GM03348 (cell line): ENCODE measurements around the gene CEP170B.
A peak's percentile ranks its signal among the peaks of the same experiment; 100 is the strongest.
"Not testable (repeated sequence)": the region's sequence is repeated elsewhere in the genome, so short reads cannot be mapped to it uniquely, and the experiment has no call there.

ENCODE experiments used
- DNase-seq: peaks from one replicate; pipeline ENCODE4 v3.0.0; 2012; ENCODE audit warnings: low spot score

The CEP170B gene

DNA sequence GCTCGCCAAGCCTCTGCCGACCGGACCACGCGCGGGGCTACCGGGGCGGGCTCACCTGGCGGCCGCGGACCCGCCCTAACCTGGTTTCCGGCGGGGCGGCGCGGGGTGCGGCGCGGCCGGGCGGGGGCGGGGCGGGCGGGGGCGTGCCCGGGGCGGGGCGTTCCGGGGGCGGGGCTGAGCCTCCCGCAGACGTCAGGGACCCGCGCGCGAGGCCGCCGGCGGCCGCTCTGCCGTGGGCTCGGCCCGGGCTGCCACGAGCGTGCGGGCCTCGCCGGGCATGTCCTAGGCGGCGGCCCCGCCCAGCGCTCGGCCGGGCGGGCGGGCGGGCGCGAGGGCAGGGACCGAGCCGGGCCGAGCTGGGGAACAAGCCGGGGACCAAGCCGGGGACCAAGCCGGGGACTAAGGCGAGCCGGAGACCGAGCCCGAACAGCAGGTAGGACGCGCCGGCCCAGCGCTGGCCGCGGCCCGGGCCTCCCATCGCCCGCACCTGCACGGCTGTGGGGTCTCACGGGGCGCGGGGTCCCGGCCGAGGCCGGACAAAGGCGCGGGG lies at the start of gene CEP170B:
Gene CEP170B (plus strand): TSS at position 188 of the 550 bp plus-strand sequence. CDS start 3,183 bp downstream, outside the sequence.
- DNase-seq, result peak; percentile 97

DNA sequence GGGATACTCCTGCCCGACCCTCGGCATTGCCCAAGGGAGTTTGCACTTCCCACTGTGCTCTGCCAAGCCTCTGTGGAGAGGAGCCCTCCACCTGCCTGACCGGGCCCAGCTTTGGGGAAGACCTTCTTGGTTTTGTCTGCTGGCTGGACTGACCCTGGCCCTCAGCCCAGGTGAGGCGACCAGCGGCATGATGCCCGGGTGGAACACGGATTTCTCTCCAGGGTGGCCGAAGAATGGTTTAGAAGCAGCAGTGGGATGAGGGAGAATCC lies 48.5 kb upstream of the CEP170B start:
- DNase-seq, result peak; percentile 16

DNA sequence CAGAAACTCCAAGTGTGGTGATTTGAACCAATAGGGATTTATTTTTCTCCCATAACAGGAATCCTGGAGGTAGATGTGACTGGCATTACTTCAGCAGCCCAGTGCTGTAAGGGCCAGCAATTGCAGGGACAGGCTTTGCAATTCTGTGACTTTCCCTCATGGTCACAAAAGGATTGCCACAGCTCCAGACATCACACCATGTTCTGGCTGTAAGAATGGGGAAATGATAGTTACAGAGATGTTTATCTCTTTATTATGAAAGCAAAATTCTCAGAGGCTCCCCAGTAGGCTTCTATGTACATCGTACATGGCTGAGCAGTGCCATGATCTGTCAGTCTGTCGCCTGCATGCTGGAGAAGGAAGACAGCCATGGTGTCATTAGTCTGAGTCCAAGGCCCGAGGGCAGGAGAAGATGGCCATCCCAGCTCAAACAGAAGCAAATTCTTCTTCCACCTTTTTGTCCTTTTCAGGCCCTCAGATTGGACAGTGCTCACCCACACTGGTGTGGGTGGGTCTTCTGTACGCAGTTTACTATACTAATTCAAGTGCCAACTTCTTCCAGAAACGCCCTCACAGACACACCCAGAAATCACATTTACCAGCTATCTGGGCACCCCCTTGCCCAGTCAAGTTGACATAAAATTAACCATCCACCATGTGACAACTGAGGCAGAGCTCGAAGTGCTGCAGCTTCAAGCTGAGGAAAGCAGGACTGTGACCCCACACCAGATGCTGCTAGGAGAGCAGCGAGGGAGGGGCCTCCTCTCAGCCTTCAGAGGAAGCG lies 46.9 kb upstream of the CEP170B start:
- DNase-seq, result no peak

DNA sequence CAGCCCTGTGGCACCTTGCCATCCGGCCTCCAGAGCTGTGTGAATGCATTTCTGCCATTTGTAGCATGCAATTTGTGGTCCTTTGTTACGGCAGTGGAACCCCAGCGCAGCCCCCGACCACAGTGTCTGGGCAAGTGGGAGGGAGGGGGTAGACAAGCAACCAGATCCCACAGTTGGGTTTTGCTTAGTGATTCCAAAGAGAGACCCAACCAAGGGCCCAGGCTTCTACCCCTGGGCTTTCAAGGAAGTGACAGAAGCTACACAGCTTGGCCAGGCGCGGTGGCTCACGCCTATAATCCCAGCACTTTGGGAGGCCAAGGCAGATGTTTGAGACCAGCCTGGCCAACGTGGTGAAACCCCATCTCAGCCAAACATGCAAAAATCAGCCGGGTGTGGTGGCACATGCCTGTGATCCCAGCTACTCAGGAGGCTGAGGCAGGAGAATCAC lies 46.3 kb upstream of the CEP170B start:
- DNase-seq, result no peak

DNA sequence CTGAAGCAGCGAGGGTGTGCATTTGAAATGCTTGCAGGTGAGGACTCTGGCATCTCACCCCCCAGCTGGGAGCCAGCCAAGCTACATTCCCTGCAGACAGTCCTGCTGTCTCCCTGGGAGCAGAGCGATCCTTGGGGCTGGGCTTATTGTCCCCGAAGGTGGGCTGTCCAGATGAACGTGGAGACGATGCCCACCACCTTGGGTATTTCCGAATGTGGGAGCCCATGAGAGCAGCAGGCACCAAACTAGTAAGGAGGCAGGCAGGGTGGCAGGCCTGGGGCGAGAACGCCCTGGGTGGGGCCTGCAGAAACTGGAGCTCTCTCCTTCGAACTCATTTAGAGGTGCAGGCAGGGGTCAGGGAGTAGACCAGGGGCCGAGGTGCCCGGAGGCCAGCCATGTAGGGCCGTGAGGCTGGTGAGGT lies 45.7 kb upstream of the CEP170B start:
- no peak for DNase-seq

DNA sequence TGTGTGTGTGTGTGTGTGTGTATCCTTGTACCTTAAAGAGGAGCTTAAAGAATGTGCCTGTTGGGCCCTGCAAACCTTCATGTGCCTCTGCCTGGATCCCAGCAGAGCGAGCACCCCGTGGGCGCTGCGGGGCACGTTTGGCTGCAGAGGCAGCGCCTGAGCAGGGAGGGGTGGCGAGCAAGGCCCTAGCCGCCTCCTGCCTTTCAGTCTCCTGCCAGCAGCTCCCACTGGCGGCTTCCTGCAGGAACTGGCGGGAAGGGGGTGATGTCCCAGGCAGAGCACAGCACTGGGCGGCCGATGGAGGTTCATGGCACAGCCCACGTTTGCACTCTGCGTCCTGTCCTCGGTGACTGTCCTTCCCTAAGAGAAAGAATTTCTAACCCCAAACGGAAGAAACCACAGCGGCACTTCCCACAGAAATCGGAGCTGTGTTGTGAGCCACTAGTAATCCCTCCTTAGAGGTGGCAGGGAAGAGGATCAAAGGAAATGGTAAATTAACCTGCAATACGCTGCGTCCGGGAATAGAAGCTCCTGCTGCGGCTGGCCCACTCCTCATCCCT lies 44.3 kb upstream of the CEP170B start:
- DNase-seq, result peak; percentile 70

DNA sequence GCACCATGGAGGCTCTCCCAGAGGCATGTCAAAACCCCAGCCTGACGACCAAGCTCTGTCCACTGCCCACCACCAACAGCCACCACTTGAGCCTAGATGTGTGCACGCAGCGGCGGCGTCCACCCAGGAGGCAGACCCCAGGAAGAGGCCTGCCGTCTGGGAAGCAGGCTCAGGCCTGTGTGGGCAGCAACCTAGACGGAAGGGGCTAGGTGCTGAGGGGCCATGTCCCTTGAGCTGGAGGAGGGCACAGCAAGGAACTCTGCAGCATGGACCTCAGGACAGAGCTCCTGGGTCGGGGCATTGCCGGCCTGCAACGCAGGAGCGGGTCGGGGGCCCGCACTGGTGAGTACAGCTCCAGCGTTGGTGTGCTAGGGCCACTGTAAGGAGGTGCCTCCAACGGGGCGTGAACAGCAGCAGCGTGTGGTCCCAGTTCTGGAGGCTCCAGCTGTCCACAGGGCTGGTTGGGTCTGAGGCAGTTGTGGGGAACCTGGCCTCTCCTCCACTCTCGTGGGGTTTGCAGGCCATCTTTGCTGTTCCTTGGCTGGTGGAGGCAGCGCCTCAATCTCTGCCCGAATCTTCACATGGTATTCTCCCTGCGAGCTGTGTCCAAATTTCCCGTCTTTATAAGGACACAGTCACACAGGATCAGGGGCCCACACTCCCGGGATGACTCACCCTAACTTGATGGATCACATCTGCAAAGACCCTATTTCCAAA lies 43.7 kb upstream of the CEP170B start:
- DNase-seq, result no peak

DNA sequence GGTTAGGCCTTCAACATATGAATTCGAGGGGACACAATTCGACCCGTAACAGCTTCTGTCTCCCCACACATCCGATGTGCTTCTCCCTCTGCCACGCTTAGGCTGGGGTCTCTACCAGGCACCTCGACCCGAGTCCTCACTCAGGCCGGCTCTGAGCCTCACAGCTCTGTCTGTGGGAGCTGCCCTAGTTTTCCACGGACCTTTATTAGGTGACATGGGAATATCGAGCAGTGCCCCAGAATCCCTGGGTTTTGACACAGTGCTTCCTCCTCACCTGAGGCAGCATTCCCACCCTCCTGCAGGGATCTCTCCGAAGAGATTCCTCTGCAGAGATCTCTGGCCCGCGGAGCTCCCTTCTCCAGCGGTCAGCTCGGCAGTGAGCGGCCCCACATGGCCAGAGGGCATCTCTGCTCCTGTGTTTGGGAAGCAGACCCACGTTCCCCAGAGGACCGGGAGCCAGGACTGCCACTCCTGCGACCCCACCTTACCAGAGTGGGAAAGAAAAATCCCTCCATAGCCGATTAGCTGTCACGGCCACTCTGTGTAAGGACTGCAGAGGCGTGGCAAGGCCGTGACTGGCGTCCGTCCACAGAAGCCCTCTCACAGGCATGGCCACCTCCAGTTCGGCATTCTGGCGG lies 43.0 kb upstream of the CEP170B start:
- DNase-seq, result no peak

DNA sequence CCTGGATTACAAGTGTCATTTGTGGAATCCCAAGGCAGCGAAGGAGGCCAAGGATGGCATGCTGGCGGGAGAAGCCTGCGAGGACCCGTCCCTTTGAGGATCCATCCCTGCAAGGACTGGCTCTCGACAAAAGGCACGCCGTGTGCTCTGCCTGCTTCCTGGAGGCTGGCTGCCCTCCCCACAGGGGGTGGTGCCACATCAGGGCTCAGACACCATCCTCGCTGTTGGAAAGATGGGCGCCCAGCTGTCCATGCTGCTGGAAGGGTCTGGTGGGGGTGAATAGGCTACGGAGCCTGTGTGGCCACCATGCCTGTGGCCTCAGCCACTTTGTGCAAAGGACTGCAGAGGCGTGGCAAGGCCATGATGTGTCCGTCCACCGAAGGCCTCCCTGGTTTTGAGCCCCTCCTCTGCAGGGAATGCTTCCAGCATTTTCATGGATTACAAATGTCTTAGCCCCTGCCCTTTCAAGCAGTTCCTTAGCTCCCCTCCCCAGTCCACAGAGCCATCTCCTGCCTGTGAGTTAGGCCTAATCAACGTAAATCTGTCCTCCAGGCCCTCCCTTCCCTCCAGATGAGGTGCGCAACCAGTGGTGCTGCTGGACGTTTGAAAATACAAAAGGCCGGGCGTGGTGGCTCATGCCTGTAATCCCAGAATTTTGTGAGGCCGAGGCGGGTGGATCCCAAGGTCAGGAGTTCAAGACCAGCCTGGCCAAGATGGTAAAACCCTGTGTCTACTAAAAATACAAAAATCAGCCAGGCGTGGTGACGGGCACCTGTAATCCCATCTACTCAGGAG lies 42.0 kb upstream of the CEP170B start:
- DNase-seq, result no peak

DNA sequence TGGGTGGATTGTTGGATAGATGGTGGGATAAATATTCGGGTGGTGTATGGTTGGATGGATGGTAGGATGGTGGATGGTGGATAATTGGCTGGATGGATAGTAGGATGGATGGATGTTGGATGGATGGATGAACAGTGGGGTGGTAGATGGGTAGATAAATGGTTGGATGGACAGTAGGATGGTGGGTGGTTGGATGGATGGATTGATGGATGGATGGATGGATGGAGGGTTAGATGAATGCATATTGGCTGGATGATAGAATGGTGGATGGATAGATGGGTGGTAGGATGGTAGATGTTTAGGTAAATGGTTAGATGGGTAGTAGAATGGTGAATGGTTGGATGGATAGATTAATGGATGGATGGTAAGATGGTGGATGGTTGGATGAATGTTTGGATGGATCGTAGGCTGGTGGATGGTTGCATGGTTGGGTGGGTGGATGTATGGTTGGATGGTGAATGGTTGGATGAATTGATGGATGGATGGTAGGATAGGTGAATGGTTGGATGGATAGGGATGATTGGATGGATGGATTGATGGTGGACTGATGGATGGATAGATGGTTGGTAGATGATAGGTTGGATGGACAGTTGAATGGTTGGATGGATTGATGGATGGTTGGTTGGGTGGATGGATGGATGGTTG lies 40.6 kb upstream of the CEP170B start:
- DNase-seq, result no peak

DNA sequence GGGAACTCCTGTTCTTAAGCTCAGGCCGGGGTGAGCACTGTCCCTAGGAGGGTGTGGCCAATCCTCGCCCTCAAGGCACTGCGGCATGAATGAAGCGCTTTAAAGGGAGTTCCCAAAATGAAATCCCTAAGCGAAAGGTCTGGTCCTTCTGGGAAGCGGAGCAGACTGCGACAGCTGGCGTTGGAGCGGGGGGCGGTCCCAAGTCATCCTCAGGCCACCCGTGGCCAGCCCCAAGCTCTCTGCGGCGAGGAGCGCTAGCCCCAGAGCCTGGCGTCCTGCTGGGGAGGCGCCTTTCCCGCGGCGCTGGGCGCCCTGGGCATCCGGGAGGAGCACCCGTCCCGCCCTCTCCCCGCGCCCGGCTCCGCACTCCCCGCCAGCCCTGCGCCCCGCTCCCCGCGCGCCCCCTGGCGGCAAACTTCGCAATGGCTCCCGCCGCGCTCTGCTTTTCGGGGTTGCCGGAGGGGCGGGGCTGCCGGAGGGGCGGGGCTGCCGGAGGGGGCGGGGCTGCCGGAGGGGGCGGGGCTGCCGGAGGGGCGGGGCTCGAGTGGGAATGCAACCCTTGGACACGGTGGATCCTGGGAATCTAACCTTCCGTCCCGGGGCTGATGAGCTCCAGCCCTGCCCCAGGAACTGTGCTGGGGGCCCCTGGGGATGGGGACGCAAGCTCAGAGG lies 38.7 kb upstream of the CEP170B start:
- DNase-seq, result peak; percentile 96

DNA sequence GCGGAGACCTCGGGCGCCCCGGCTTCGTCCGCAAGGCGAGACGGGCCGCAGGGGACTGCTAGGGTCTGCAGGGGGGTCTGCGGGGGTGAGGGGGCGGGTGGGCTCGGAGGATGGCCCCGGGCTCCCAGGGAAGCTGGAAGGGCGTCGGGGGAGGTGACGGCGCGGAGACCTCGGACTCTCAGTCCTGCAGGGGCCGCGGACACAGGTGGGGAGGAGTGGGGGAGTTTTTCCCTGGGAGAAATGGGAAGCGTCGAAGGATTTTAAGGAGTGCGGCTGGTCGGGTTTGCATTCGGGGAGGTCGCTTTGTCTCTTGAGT lies 38.2 kb upstream of the CEP170B start:
- DNase-seq, result peak; percentile 12

DNA sequence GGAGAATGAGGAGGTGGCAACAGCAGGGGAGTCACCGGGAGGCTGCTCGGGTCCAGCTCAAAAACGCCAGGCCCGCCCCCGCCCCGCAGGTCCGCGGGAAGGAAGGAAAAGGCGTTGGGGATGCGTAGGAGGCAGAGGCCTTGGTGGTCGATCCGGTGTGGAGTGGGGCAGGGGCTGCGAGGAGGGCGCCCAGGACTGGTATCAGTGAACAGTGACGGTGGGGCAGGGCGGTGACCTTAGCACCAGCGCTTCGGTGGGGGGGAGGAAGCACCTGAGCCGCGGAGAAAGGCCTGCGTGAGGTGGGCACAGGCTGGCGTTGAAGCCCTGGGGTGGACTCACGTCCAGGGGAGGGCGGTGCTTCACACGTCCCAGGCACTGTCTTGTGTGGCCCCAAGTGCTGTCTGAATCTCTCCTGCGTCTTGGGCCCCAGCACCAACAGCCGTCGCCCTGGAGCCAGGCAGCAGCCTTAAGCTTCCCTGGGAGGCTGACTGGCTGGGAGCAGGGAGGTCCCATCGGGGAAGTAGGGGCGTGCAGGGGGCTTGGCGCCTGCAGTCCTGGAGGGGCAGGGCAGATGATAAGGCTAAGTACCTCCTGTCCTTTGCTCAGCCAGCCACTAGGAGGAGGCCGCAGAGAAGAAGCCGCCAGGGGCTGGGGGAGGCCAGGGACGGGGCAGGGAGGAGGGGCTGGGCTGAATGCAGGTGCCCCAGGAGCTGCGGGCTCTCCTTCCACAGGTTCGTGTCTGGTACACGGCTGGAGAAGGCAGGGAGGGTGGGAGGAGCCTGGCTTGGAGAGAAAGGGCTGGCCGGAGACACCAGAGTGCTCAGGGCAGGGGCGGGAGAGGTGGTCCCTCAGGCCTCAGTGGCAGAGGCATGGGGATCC lies 37.7 kb upstream of the CEP170B start:
- peak; percentile 77 for DNase-seq

DNA sequence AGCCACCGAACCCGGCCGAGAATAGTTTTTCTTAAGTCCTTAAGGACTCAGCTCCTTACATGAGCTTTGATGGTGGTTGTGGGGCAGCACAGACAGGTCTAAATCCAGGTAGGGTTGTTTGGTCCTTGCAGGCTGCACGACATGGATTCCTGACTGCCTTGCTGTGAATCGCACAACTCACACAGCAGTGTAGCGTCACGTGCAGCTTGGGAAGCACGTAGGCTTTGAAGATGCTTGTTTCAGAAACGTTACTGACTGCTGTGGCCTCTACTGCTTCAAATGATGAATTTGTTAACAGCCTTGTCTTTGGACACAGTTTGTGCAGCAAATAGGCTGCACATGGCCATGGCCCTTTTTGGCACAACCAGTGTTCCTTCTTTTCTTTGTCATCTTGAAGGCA lies 34.3 kb upstream of the CEP170B start:
- DNase-seq, result no peak

DNA sequence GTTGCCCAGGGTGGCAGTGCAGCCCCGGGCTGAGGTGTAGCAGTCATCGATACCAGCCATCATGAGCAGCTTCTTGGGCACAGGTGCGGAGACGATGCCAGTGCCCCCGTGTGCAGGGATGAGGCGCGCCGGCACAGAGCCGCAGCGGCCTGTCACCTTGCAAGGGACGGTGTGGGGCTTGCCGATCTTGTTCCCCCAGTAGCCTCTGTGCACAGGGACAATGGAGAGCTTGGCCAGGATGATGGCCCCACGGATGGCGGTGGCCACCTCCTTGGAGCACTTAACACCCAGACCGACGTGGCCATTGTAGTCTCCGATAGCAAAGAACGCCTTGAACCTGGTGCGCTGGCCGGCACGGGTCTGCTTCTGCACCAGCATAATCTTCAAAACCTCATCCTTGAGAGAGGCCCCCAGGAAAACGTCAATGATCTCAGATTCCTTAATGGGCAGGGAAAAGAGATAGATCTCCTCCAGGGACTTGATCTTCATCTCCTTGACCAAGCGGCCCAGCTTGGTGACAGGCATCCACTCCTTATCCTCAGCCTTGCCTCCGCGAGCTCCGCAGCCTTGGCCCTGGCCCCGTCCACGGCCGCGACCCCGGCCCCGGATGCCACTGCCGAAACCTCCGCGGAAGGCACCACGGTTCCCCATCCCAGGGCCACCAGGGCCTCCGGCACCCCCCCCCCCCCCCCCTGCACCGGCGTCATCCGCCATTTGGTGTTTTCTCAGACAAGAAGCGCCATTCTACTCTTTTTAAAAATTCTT lies 28.7 kb upstream of the CEP170B start:
- DNase-seq, result not testable (repeated sequence)

DNA sequence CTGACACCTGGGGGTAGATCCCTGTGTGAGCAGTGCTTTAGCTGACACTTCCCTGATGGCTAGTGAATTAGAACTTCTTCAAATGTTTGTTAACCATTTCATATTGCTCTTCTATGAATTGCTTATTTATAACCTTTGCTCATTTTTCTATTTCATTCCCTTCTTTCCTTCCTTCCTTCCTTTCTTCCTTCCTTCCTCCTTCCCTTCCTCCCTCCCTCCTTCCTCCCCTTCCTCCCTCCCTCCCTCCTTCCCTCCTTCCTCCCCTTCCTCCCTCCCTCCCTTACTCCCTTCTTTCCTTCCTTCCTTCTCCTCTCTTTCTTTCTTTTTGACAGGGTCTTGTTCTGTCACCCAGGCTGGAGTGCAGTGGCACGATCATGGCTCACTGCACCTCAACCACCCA lies 23.3 kb upstream of the CEP170B start:
- no peak for DNase-seq

DNA sequence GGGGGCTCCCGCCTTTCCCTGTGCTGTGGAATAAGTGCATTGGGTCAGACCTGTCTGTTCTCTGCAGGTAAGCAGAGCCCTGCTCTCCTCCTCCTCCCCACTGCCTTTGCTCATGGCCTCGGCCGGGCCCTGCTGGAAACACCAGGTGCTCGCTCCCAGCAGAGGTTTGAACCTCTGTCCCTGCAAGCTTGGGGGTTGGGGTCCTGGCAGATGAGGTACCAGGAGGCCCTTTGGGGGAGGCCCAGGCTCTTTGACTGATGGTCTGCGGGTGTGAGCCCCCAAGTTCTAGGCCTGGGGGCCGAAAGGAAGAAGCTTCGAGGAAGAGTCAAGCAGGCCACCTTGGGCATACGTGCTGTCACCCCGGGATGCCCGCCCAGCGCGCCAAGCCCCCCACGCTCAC lies 22.1 kb upstream of the CEP170B start:
- no peak for DNase-seq

DNA sequence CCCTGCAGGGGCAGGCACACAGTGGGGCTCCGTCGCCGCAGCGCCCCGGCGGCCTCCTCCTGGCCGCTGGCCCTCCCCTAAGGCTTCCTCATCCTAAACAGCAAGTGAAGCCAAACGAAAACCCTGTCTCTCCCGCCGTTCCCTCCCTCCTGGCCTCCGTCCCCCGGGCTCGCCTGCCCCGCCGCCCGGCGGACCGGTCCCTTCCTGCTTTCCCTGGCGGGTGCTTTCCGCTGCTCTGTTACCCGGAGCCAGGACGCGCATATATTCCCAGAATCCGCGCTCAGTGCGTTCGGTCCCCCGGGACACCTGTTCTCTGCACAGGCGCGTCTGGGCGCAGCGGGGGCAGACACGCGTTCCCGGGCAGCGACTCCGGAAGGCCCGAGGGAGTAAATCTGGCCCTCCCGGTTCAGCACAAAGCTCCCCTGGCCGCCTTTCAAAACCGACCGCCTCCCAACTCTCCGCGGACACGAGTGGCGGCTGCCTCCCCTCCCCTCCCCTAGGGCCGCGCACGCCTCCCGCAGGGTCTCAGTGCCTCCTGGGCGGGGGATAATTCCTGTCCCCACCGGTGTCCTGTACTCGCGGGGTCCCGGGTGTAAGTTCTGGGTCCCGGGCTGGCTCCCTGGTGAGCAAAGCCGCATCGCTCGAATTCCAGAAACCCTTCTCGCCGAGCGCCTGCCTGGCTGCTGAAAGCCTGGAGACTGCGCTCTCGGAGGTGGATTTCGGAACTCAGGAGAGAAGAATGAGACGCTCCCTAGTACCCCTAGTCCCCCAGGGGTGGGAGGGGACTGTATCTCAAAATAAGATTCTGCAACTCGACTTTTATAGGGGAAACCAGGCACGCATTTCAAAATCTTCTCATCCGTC lies 21.4 kb upstream of the CEP170B start:
- peak; percentile 53 for DNase-seq
